ENCODE data around the gene MACROD1.

Gene MACROD1

DNA sequence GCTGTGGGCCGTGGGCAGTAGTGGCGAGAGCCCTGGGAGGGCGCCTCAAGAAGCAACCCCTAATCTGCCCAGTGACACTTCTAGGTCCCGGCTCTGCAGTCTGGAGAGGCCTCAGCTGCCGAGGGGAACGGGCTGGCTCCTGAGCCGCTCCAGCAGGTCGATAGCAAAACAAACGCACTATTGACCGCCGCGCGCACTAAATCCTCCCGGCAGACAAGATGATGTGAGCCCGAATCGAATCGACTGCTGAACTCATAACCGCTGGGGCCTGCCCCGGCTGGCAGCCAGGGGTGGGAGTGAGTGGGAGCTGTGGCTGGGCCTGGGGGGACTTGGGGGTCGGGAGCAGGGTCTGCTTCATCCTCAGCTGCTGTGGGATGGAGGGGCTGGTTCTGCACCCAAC, 94.1 kb downstream of the MACROD1 start:
- Histone ChIP-seq H3K36me3 (ENCODE audit: control insufficient read depth, insufficient read depth, low read length, severe bottlenecking) (no peaks in the 10 kb centered on the region), H3K9ac (ENCODE audit: low read length) (no peak overlapping the region), H3K4me3 (ENCODE audit: low read length) (no peak overlapping the region), H3K27me3 (replicated peaks; ENCODE audit: control insufficient read depth, insufficient read depth, low read length) (peaks cover 11% of the 10 kb centered on the region), H3K9me3 (ENCODE audit: control insufficient read depth, low read length) (no peaks in the 10 kb centered on the region), H3K4me1 (ENCODE audit: control insufficient read depth, insufficient read depth, low read length) (no peaks in the 10 kb centered on the region)
- no peak for DNase-seq (ENCODE audit: low read depth)

DNA sequence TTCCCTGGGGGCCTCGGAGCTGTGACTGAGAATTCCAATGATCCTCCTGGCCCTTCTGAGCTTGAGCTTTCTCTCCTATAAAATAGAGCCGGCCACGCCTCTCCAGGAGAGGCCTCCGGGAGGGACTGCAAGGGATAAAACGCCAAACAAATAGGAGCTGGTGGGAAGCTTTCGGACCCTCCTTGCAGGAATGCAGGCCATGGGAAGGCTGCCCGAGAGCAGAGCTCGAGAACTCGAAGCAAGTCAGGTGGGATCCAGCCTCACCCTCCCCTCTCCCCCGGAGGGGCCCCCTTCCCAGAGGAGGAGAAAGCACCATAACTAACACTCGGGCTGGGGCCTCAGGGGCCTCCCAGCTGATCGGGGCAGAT, 95.6 kb downstream of the MACROD1 start:
- Histone ChIP-seq H3K27me3 (replicated peaks; ENCODE audit: control insufficient read depth, insufficient read depth, low read length) (peaks cover 11% of the 10 kb centered on the region), H3K9me3 (ENCODE audit: control insufficient read depth, low read length) (no peaks in the 10 kb centered on the region), H3K4me3 (ENCODE audit: low read length) (no peak overlapping the region), H3K9ac (ENCODE audit: low read length) (no peak overlapping the region), H3K4me1 (ENCODE audit: control insufficient read depth, insufficient read depth, low read length) (no peaks in the 10 kb centered on the region), H3K36me3 (ENCODE audit: control insufficient read depth, insufficient read depth, low read length, severe bottlenecking) (no peaks in the 10 kb centered on the region)
- no peak for DNase-seq (ENCODE audit: low read depth)

DNA sequence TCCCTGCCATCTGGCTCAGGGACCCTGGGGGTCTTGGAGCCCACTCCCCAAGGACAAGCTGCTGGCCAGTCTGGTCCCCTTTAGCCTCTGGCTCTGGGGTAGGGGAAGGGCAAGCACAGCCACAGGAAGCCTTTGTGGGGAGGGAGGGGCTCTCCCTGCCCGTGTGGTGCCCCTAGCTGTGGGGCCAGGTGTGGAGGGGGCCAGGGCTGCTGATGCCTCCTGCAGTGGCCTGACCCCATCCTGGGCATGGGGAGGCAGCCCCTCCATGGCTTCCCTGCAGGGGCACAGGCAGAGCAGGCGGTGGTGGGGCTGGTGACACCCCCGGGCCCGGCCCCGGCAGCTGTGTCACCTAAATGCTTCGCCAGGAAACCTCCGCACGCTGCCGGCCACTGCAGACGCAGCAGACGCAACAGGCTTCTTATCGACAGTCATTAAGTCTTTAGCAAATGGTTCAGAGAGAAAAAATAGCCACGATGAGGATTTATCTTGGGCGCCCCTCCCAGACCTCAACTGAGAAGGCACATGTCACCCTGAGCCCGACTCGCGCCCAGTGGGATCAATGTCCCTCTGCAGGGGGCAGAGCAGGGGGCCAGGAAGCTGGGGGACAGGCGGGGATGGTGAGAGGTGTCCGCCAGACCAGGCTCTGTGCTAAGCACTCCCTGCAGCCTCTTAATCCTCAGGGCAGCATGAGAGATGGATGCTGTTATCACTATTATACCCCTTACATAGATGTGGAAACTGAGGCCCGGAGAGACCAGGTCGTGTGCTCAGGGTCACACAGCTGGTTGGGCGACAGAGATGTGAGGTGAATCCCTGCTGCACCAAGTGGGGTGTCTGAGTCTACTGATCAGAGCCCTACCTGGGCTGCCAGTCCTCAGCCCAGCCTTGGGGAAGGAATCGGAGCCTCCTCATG, 96.3 kb downstream of the MACROD1 start:
- Histone ChIP-seq H3K4me3 (ENCODE audit: low read length) (no peak overlapping the region), H3K9ac (ENCODE audit: low read length) (no peak overlapping the region), H3K4me1 (ENCODE audit: control insufficient read depth, insufficient read depth, low read length) (no peaks in the 10 kb centered on the region), H3K9me3 (ENCODE audit: control insufficient read depth, low read length) (no peaks in the 10 kb centered on the region), H3K27me3 (replicated peaks; ENCODE audit: control insufficient read depth, insufficient read depth, low read length) (peaks cover 11% of the 10 kb centered on the region), H3K36me3 (ENCODE audit: control insufficient read depth, insufficient read depth, low read length, severe bottlenecking) (no peaks in the 10 kb centered on the region)
- DNase-seq (ENCODE audit: low read depth), result no peak

DNA sequence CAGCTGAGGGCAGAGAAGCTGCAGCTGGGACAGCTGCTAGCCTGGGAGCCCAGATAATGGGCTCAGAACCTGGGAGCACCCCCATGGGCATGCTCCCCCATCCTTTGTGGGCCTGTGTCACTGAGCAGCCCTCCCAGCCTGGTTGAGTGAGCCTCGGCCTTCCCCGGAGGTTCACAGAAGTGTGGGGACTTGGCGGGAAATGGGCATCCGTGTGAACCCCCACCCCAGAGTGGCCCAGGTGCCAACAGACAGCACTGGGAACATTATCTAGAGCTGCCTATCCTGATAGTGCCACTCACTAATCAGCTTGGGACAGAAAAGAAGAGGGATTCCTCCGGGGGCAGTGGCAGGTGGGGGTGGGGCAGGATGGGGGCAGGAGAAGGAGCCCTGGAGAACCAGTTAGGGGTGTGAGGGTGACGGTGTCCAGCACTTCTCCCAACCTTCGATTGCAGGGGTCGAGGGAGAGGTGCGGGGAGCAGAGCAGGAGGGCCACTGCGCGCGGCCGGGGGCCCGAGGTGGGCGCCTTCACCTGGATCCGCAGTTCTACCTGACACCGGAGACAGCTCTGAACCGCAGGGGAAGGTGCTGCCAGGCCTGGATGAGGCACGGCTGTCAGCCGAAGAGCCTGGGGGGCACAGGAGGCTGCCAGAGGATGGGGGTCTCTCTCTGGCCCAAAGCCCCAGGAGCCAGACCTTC, 97.1 kb downstream of the MACROD1 start:
- DNase-seq (ENCODE audit: low read depth), result no peak
- peaks cover 16% of the 10 kb centered on the region for H3K27me3 ChIP-seq (replicated peaks; ENCODE audit: control insufficient read depth, insufficient read depth, low read length)
- no peaks in the 10 kb centered on the region for H3K4me1 ChIP-seq (ENCODE audit: control insufficient read depth, insufficient read depth, low read length)
- H3K9me3 ChIP-seq (ENCODE audit: control insufficient read depth, low read length), result no peaks in the 10 kb centered on the region
- H3K9ac ChIP-seq (ENCODE audit: low read length), result no peak overlapping the region
- no peak overlapping the region for H3K4me3 ChIP-seq (ENCODE audit: low read length)
- no peaks in the 10 kb centered on the region for H3K36me3 ChIP-seq (ENCODE audit: control insufficient read depth, insufficient read depth, low read length, severe bottlenecking)

DNA sequence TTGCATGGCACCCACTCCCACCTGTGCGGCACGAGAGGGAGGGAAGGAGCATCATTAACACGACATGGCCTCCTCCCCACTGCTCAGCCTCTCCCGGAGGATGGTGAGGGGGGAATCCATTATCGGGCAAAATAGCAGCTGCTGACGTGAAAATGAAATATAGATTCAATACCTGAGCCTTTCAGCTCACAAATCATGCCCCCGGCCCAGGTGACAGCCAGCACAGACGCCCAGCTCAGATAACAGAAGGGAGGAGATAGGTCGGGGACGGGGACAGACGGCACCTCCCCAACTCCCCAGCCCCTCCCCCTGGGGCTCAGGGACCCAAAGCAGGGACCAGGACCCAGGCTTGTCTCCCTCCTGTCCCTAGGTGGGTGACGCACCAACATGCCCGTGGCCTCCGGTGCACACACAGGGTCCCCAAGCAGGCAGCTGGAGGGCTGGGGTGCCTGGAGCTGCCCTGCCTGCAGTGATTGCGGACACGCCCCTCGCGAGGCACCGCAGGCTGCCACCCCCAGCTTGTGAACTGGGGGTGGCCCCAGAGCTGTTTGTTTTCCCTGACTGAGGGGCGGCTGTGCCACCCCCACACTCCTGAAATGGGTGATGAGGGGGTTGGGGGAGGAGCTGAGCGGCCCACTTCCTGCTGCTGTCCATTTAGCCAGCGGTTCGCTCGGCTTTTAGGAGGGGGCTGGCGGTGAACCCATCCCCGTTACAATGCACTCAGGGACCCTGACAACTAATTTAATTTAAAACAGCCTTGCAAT, 98.5 kb downstream of the MACROD1 start:
- H3K9ac ChIP-seq (ENCODE audit: low read length), result no peak overlapping the region
- peaks cover 23% of the 10 kb centered on the region for H3K27me3 ChIP-seq (replicated peaks; ENCODE audit: control insufficient read depth, insufficient read depth, low read length)
- no peaks in the 10 kb centered on the region for H3K4me1 ChIP-seq (ENCODE audit: control insufficient read depth, insufficient read depth, low read length)
- no peak for DNase-seq (ENCODE audit: low read depth)
- H3K36me3 ChIP-seq (ENCODE audit: control insufficient read depth, insufficient read depth, low read length, severe bottlenecking), result no peaks in the 10 kb centered on the region
- H3K4me3 ChIP-seq (ENCODE audit: low read length), result no peak overlapping the region
- no peaks in the 10 kb centered on the region for H3K9me3 ChIP-seq (ENCODE audit: control insufficient read depth, low read length)

DNA sequence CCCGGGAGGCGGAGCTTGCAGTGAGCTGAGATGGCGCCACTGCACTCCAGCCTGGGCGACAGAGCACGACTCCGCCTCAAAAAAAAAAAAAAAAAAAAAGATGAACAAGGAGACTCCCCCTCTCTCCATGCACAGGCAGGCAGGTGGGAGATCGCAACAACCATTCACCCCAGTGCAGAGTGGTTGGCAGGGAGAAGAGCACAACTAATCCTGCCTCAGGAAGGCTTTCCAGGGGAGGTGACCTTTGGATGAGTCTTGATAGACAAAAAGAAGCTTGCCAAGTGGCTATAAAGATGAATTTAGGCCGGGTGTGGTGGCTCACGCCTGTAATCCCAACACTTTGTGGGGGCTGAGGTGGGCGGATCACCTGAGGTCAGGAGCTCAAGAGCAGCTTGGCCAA, 100.2 kb downstream of the MACROD1 start:
- Histone ChIP-seq H3K9ac (ENCODE audit: low read length) (no peak overlapping the region), H3K4me1 (ENCODE audit: control insufficient read depth, insufficient read depth, low read length) (no peaks in the 10 kb centered on the region), H3K27me3 (replicated peaks; ENCODE audit: control insufficient read depth, insufficient read depth, low read length) (peaks cover 23% of the 10 kb centered on the region), H3K9me3 (ENCODE audit: control insufficient read depth, low read length) (no peaks in the 10 kb centered on the region), H3K36me3 (ENCODE audit: control insufficient read depth, insufficient read depth, low read length, severe bottlenecking) (no peaks in the 10 kb centered on the region), H3K4me3 (ENCODE audit: low read length) (no peak overlapping the region)
- DNase-seq (ENCODE audit: low read depth), result no peak

DNA sequence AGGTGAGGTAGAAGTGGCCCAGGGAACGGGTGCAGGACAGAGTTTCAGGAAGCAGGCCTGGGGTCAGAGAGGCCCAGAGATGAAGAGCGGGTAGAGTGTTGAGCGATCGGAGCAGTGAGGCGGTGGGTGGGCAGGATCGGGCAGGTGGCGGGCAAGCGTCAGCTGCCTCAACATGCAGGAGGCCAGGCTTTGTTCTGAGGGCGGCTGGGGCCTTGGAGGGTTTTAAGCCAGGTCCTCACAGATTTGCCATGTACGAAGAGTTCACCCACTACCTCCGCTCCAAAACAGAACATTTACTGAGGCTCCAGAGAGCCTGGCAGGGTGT, 100.8 kb downstream of the MACROD1 start:
- no peak overlapping the region for H3K9ac ChIP-seq (ENCODE audit: low read length)
- H3K9me3 ChIP-seq (ENCODE audit: control insufficient read depth, low read length), result no peaks in the 10 kb centered on the region
- H3K4me1 ChIP-seq (ENCODE audit: control insufficient read depth, insufficient read depth, low read length), result no peaks in the 10 kb centered on the region
- peaks cover 23% of the 10 kb centered on the region for H3K27me3 ChIP-seq (replicated peaks; ENCODE audit: control insufficient read depth, insufficient read depth, low read length)
- H3K36me3 ChIP-seq (ENCODE audit: control insufficient read depth, insufficient read depth, low read length, severe bottlenecking), result no peaks in the 10 kb centered on the region
- no peak overlapping the region for H3K4me3 ChIP-seq (ENCODE audit: low read length)
- no peak for DNase-seq (ENCODE audit: low read depth)

DNA sequence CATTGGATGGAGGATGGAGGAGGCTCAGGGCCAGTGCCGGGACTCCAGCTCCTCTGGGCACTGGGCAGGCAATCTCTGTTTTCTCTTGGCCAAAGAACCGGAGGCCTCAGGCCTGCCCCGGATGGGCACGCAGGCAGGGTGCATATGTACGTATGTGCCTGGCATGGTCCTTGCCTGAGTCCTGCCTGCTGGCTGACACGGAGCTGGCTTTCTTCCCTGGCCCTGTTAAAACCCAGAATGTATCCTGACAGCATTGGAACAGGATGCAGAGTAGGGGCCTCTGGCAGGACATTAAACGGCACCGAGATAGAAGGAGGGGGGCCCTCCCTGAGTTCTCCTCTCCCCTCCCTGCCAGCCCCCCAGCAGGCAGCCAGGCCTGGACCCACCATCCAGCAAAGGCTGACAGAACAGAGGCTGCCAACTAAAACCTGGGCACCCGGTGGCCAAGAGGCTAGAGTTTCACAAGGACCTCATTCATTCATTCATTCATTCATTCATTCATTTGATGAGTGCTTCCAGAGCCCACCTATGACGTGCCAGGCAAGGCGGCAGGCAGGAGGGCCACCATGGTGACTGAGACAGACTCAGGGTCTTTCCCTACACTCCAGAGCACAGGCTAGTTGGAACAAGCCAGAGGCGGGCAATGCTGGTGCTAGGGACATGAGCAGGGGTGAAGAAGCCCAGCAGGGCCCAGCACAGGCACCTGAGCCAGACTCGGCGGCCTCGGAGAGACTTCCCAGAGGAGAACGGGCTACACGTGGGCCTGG, 101.4 kb downstream of the MACROD1 start:
- Histone ChIP-seq H3K36me3 (ENCODE audit: control insufficient read depth, insufficient read depth, low read length, severe bottlenecking) (no peaks in the 10 kb centered on the region), H3K4me1 (ENCODE audit: control insufficient read depth, insufficient read depth, low read length) (no peaks in the 10 kb centered on the region)
- no peak for DNase-seq (ENCODE audit: low read depth)

DNA sequence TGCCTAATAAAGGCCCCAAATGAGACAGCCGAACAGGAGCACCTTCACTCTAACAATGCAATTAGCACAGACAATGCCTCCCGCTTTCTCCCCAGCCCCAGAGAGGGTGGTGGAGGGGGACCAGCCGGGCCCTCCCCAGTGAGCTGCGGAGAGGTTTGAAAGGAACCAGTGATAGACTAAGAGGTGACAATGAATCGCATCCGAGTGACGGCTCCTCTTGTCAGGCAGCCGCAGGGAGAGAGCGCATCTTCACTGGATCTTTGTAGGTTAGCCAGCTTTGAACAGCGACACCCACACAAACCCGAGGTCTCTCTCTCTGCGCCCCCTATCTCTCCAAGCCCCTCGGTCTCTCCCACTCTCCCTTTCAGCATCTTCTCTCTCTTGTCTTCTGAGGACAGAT, 102.1 kb downstream of the MACROD1 start:
- Histone ChIP-seq H3K9ac (ENCODE audit: low read length) (no peak overlapping the region), H3K4me1 (ENCODE audit: control insufficient read depth, insufficient read depth, low read length) (no peaks in the 10 kb centered on the region), H3K4me3 (ENCODE audit: low read length) (no peak overlapping the region), H3K27me3 (replicated peaks; ENCODE audit: control insufficient read depth, insufficient read depth, low read length) (peaks cover 18% of the 10 kb centered on the region), H3K9me3 (ENCODE audit: control insufficient read depth, low read length) (no peaks in the 10 kb centered on the region), H3K36me3 (ENCODE audit: control insufficient read depth, insufficient read depth, low read length, severe bottlenecking) (no peaks in the 10 kb centered on the region)
- DNase-seq (ENCODE audit: low read depth), result no peak

More for the DNA sequence above, 101.4 kb downstream of the MACROD1 start:
- peaks cover 23% of the 10 kb centered on the region for H3K27me3 ChIP-seq (replicated peaks; ENCODE audit: control insufficient read depth, insufficient read depth, low read length)
- H3K4me3 ChIP-seq (ENCODE audit: low read length), result no peak overlapping the region
- no peak overlapping the region for H3K9ac ChIP-seq (ENCODE audit: low read length)
- H3K9me3 ChIP-seq (ENCODE audit: control insufficient read depth, low read length), result no peaks in the 10 kb centered on the region

DNA sequence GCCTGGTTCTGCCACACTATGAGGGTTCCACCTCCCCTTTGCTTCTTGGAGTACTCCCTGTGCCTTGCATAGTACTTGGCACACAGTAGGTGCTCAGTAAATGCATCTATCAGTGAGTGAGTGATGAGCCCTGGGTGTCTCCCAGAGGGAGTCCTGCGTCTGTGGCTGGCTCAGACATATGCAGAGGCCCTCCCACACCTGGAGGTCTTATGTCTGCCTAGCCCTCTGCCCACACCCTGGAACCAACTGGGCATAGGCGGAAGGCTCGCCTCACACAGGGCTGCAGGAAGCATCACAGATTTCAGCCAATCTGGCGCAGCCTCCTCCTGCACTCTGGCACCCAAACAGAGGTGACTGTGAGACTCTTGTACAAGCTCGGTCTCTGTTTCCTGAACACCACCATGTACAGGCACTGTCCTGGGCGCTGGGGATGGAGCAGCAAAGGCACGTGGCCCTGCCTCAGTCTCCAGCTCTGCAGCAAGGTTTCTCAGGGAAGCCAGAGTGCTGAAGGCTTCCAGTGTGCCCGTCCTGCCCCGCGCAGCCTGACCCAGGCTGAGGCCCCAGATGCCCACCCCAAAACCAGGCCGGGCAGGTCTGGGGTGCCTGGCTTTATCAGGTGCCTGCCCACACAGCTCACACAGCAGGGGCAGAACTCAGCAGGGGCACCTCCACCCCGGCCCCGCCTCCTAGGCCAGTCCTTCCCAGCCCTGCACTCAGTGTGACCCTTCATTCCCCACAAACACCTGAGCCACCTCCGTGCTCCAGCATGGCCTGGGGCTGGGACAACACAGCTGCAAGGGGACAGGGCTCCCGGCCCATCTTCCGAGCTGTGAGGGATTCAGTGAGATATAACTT, 103.5 kb downstream of the MACROD1 start:
- DNase-seq (ENCODE audit: low read depth), result no peak
- Histone ChIP-seq H3K9ac (ENCODE audit: low read length) (no peak overlapping the region), H3K4me3 (ENCODE audit: low read length) (no peak overlapping the region), H3K36me3 (ENCODE audit: control insufficient read depth, insufficient read depth, low read length, severe bottlenecking) (no peaks in the 10 kb centered on the region), H3K9me3 (ENCODE audit: control insufficient read depth, low read length) (no peaks in the 10 kb centered on the region), H3K27me3 (replicated peaks; ENCODE audit: control insufficient read depth, insufficient read depth, low read length) (peaks cover 18% of the 10 kb centered on the region), H3K4me1 (ENCODE audit: control insufficient read depth, insufficient read depth, low read length) (no peaks in the 10 kb centered on the region)

Measured in adipocyte (in vitro differentiated cells).